ENCODE results near the gene MTR. TPM values are rescaled to one million over a fixed set of nuclear protein-coding genes. Genes with fewer than 3 reads are reported as not detected.

MTR gene
- polyA plus RNA-seq, 2 of the 4 experiments (the other 2 are of a cell fraction): 6.2 to 12.7 TPM

DNA sequence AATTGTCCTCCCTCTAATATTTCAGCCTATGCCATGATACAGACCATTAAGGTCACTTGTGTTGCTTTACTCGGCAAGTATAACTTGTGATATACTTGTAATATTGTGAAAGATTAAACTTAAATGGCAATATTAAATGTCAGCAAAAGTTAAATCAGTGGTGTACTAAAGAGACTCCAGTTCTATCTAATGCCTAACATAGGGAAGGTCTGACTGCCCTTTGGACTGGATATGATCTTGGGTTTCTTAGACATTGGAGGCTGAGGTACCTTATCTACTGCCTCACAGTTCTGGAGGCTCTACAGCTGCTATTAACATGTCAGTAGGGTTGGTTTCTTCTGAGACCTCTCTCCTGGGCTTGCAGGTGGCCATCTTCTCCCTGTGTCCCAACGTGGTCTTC lies 119.3 kb downstream of the MTR start:
- Histone ChIP-seq H3K4me3 (no peak overlapping the region), H3K9me3 (peaks cover 19% of the 10 kb centered on the region; the same call in 2 of the 3 replicates), H3K4me1 (no peaks in the 10 kb centered on the region), H3K4me2 (no peak overlapping the region), H3K27ac (no peak overlapping the region)
- TF ChIP-seq CHD4 (IDR thresholded peaks at IDR 0.05; ENCODE audit: borderline replicate concordance): no peak
- TF ChIP-seq, protein P1, sequence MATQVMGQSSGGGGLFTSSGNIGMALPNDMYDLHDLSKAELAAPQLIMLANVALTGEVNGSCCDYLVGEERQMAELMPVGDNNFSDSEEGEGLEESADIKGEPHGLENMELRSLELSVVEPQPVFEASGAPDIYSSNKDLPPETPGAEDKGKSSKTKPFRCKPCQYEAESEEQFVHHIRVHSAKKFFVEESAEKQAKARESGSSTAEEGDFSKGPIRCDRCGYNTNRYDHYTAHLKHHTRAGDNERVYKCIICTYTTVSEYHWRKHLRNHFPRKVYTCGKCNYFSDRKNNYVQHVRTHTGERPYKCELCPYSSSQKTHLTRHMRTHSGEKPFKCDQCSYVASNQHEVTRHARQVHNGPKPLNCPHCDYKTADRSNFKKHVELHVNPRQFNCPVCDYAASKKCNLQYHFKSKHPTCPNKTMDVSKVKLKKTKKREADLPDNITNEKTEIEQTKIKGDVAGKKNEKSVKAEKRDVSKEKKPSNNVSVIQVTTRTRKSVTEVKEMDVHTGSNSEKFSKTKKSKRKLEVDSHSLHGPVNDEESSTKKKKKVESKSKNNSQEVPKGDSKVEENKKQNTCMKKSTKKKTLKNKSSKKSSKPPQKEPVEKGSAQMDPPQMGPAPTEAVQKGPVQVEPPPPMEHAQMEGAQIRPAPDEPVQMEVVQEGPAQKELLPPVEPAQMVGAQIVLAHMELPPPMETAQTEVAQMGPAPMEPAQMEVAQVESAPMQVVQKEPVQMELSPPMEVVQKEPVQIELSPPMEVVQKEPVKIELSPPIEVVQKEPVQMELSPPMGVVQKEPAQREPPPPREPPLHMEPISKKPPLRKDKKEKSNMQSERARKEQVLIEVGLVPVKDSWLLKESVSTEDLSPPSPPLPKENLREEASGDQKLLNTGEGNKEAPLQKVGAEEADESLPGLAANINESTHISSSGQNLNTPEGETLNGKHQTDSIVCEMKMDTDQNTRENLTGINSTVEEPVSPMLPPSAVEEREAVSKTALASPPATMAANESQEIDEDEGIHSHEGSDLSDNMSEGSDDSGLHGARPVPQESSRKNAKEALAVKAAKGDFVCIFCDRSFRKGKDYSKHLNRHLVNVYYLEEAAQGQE (IDR thresholded peaks at IDR 0.05): no peak
- no peak for TF ChIP-seq SMC3 (IDR thresholded peaks at IDR 0.05)
- TF ChIP-seq POLR2A (IDR thresholded peaks at IDR 0.05; ENCODE audit: low read length): no peak
- TF ChIP-seq, protein P2, sequence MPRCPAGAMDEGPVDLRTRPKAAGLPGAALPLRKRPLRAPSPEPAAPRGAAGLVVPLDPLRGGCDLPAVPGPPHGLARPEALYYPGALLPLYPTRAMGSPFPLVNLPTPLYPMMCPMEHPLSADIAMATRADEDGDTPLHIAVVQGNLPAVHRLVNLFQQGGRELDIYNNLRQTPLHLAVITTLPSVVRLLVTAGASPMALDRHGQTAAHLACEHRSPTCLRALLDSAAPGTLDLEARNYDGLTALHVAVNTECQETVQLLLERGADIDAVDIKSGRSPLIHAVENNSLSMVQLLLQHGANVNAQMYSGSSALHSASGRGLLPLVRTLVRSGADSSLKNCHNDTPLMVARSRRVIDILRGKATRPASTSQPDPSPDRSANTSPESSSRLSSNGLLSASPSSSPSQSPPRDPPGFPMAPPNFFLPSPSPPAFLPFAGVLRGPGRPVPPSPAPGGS (IDR thresholded peaks at IDR 0.05): no peak
- no peak for TF ChIP-seq EHMT2 (IDR thresholded peaks at IDR 0.05; ENCODE audit: low read depth)
- TF ChIP-seq, protein P3, sequence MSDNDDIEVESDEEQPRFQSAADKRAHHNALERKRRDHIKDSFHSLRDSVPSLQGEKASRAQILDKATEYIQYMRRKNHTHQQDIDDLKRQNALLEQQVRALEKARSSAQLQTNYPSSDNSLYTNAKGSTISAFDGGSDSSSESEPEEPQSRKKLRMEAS (IDR thresholded peaks at IDR 0.05): no peak
- no peak for TF ChIP-seq KDM1A (IDR thresholded peaks at IDR 0.05; ENCODE audit: low read depth)
- no peak for TF ChIP-seq CBX8 (IDR thresholded peaks at IDR 0.05)
- TF ChIP-seq, protein P4, sequence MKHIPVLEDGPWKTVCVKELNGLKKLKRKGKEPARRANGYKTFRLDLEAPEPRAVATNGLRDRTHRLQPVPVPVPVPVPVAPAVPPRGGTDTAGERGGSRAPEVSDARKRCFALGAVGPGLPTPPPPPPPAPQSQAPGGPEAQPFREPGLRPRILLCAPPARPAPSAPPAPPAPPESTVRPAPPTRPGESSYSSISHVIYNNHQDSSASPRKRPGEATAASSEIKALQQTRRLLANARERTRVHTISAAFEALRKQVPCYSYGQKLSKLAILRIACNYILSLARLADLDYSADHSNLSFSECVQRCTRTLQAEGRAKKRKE (CRISPR knock-in tag; IDR thresholded peaks at IDR 0.05; ENCODE audit: low read depth): no peak
- TF ChIP-seq GATA3 (IDR thresholded peaks at IDR 0.05; ENCODE audit: borderline replicate concordance): no peak
- no peak for TF ChIP-seq NFE2L2 (conservative IDR thresholded peaks at IDR 0.05; ENCODE audit: low read length)
- no peak for TF ChIP-seq EP300 (IDR thresholded peaks at IDR 0.05)
- TF ChIP-seq, protein P5, sequence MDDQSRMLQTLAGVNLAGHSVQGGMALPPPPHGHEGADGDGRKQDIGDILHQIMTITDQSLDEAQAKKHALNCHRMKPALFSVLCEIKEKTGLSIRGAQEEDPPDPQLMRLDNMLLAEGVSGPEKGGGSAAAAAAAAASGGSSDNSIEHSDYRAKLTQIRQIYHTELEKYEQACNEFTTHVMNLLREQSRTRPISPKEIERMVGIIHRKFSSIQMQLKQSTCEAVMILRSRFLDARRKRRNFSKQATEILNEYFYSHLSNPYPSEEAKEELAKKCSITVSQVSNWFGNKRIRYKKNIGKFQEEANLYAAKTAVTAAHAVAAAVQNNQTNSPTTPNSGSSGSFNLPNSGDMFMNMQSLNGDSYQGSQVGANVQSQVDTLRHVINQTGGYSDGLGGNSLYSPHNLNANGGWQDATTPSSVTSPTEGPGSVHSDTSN (IDR thresholded peaks at IDR 0.05): no peak
- TF ChIP-seq ZSCAN20 (CRISPR knock-in tag; IDR thresholded peaks at IDR 0.05): no peak
- no peak for TF ChIP-seq TFCP2L1 (CRISPR knock-in tag; IDR thresholded peaks at IDR 0.05)
- TF ChIP-seq MAFK (IDR thresholded peaks at IDR 0.05; ENCODE audit: partially characterized antibody): no peak
- TF ChIP-seq HOXB5 (CRISPR knock-in tag; IDR thresholded peaks at IDR 0.05): no peak
- no peak for TF ChIP-seq TP53 (CRISPR knock-in tag; IDR thresholded peaks at IDR 0.05)
- FAIRE-seq (no peak), ATAC-seq (no peak), DNase-seq (ENCODE audit: low read depth in 1 of 2, low spot score in 1 of 2) (no peak)
- 27% methylated on average over 2 of the region's 2 CpGs for WGBS (ENCODE audit: missing lambda C conversion rate)
- ChIA-PET CTCF (no interaction called here), POLR2A (no interaction called here)

DNA sequence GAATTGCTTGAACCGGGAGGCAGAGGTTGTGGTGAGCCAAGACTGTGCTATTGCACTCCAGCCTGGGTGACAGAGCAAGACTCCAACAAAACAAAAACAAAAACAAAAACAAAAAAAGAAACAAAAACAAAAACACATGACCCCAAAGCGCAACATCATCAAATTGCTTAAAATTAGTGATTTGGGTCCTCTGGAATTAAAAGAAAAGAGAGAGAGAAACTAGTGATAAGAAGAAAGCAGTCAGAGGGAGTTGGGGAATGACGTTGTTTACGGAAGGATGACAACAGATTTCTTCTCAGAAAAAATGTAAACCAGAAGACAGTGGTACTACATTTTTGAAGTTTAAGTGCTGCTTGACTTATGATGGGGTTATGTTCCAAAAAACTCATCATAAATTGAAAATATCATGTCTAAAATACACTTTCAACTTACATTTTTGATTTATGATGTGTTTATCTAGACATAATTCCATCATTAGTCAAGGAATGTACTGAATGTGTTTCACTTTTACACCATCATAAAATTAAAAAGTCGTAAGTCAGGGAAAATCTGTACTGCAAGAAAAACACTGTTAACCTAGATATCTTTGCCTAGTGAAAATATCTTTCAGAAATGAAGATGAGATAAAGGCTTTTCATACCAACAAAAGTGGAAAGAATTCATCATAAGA lies 121.2 kb downstream of the MTR start:
- ChIA-PET CTCF (no interaction called here), POLR2A (no interaction called here)
- TF ChIP-seq, protein P6, sequence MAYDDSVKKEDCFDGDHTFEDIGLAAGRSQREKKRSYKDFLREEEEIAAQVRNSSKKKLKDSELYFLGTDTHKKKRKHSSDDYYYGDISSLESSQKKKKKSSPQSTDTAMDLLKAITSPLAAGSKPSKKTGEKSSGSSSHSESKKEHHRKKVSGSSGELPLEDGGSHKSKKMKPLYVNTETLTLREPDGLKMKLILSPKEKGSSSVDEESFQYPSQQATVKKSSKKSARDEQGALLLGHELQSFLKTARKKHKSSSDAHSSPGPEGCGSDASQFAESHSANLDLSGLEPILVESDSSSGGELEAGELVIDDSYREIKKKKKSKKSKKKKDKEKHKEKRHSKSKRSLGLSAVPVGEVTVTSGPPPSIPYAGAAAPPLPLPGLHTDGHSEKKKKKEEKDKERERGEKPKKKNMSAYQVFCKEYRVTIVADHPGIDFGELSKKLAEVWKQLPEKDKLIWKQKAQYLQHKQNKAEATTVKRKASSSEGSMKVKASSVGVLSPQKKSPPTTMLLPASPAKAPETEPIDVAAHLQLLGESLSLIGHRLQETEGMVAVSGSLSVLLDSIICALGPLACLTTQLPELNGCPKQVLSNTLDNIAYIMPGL (CRISPR knock-in tag; IDR thresholded peaks at IDR 0.05; ENCODE audit: borderline replicate concordance): no peak
- TF ChIP-seq, protein P5 (IDR thresholded peaks at IDR 0.05): no peak
- no peak for TF ChIP-seq HOXA7 (CRISPR knock-in tag; IDR thresholded peaks at IDR 0.05)
- TF ChIP-seq CHD2 (IDR thresholded peaks at IDR 0.05; ENCODE audit: low read length, partially characterized antibody): no peak
- no peak for TF ChIP-seq SMC3 (IDR thresholded peaks at IDR 0.05)
- TF ChIP-seq CEBPB (IDR thresholded peaks at IDR 0.05): no peak
- no peak for TF ChIP-seq TP53 (CRISPR knock-in tag; IDR thresholded peaks at IDR 0.05)
- TF ChIP-seq, protein P7, sequence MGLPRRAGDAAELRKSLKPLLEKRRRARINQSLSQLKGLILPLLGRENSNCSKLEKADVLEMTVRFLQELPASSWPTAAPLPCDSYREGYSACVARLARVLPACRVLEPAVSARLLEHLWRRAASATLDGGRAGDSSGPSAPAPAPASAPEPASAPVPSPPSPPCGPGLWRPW (IDR thresholded peaks at IDR 0.05): no peak
- TF ChIP-seq FOSB (CRISPR knock-in tag; IDR thresholded peaks at IDR 0.05): no peak
- no peak for TF ChIP-seq CBX8 (IDR thresholded peaks at IDR 0.05)
- no peak for TF ChIP-seq RFX5 (IDR thresholded peaks at IDR 0.05)
- no peak for TF ChIP-seq HOXB13 (CRISPR knock-in tag; IDR thresholded peaks at IDR 0.05; ENCODE audit: low read depth)
- DNase-seq (ENCODE audit: low read depth in 1 of 2, low spot score in 1 of 2) (no peak), ATAC-seq (no peak), FAIRE-seq (no peak)
- Histone ChIP-seq H3K4me1 (no peaks in the 10 kb centered on the region), H3K27ac (no peak overlapping the region), H3K4me3 (no peak overlapping the region), H3K4me2 (no peak overlapping the region), H3K9me3 (peaks cover 16% of the 10 kb centered on the region; the same call in 2 of the 3 replicates)
- WGBS (ENCODE audit: missing lambda C conversion rate): 46% methylated on average over 5 of the region's 5 CpGs
